Measurements from ENCODE around the gene MYL2.
"Not testable (repeated sequence)": the region's sequence is repeated elsewhere in the genome, so short reads cannot be mapped to it uniquely, and the experiment has no call there.

DNA sequence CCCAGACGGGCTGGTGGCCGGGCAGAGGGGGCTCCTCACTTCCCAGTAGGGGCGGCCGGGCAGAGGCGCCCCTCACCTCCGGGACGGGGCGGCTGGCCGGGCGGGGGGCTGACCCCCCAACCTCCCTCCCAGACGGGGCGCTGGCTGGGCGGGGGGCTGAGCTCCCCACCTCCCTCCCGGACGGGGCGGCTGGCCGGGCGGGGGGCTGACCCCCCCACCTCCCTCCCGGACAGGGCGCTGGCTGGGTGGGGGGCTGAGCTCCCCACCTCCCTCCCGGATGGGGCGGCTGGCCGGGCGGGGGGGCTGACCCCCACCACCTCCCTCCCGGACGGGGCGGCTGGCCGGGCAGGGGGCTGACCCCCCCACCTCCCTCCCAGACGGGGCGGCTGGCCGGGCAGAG lies 30.1 kb upstream of the MYL2 start:
- TF ChIP-seq, protein P1, sequence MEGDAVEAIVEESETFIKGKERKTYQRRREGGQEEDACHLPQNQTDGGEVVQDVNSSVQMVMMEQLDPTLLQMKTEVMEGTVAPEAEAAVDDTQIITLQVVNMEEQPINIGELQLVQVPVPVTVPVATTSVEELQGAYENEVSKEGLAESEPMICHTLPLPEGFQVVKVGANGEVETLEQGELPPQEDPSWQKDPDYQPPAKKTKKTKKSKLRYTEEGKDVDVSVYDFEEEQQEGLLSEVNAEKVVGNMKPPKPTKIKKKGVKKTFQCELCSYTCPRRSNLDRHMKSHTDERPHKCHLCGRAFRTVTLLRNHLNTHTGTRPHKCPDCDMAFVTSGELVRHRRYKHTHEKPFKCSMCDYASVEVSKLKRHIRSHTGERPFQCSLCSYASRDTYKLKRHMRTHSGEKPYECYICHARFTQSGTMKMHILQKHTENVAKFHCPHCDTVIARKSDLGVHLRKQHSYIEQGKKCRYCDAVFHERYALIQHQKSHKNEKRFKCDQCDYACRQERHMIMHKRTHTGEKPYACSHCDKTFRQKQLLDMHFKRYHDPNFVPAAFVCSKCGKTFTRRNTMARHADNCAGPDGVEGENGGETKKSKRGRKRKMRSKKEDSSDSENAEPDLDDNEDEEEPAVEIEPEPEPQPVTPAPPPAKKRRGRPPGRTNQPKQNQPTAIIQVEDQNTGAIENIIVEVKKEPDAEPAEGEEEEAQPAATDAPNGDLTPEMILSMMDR (IDR thresholded peaks at IDR 0.05) = not testable (repeated sequence)
- not testable (repeated sequence) for TF ChIP-seq POLR2A (IDR thresholded peaks at IDR 0.05)

All from thyroid gland (tissue), 4 donors.